IMR-90 (cell line): ENCODE data around the gene NTF3.

Experiments
- CHD1 ChIP-seq: IDR thresholded peaks from 2 replicates; pipeline ENCODE4 v1.6.1; 2012; ENCODE audit warnings: low read depth, low read length, improper control_type of control experiment
- FOS ChIP-seq: fragments of 150-350 bp; IDR thresholded peaks from 2 replicates; pipeline ENCODE4 v1.6.1; 2016; ENCODE audit warnings: low read depth, low read length
- MAFK ChIP-seq: IDR thresholded peaks from 2 replicates; pipeline ENCODE4 v1.6.1; 2012; ENCODE audit warnings: low read depth, low read length, improper control_type of control experiment
- MAZ ChIP-seq: IDR thresholded peaks from 2 replicates; pipeline ENCODE4 v1.6.1; 2012; ENCODE audit warnings: low read depth, mild to moderate bottlenecking, low read length, improper control_type of control experiment, moderate library complexity, borderline replicate concordance
- POLR2A ChIP-seq: IDR thresholded peaks from 2 replicates; pipeline ENCODE4 v1.6.1; 2012; ENCODE audit warnings: mild to moderate bottlenecking, low read depth, low read length
- RAD21 ChIP-seq: IDR thresholded peaks from 2 replicates; pipeline ENCODE4 v1.6.1; 2012; ENCODE audit warnings: low read length, improper control_type of control experiment
- RCOR1 ChIP-seq: IDR thresholded peaks from 2 replicates; pipeline ENCODE4 v1.6.1; 2012; ENCODE audit warnings: mild to moderate bottlenecking, low read length, improper control_type of control experiment; ENCODE audit not compliant: insufficient replicate concordance
- TF ChIP-seq, protein P1 (sequence below): conservative IDR thresholded peaks from 2 replicates; pipeline ENCODE4 v1.5.1; 2012; ENCODE audit warnings: mild to moderate bottlenecking, low read depth, low read length, improper control_type of control experiment
- TF ChIP-seq, protein P2 (sequence below): fragments of 150-350 bp; IDR thresholded peaks from 2 replicates; pipeline ENCODE4 v1.6.1; 2016; ENCODE audit warnings: low read depth, mild to moderate bottlenecking, low read length, moderate library complexity, borderline replicate concordance
- TF ChIP-seq, protein P3 (sequence below): fragments of 150-350 bp; IDR thresholded peaks from 2 replicates; pipeline ENCODE4 v1.6.1; 2017; ENCODE audit warnings: mild to moderate bottlenecking, antibody characterized with exemption, low read length, low read depth

DNA sequence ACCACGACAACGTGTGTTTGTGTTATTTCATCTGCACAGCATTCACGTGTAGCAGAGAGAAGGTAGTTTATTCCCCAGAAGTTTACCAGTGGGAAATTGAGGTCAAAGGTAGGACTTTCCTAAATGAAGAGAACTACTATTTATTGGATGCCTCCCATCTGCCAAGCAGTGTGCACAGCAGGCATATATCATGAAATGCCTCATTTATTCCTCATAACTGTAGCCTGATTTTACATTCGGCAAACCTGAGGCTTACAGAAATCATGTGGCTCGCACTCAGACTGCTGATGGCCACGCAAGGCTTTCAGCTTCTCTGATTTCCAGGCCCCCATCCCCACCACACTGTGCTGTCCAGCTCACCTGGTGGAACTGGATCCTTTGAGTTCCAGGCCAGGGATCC is 33.5 kb downstream of the NTF3 start:
- TF ChIP-seq RAD21 (no peak), POLR2A (no peak), FOS (no peak), RCOR1 (no peak), MAFK (no peak), MAZ (no peak), CHD1 (no peak)
- TF ChIP-seq, protein P1, sequence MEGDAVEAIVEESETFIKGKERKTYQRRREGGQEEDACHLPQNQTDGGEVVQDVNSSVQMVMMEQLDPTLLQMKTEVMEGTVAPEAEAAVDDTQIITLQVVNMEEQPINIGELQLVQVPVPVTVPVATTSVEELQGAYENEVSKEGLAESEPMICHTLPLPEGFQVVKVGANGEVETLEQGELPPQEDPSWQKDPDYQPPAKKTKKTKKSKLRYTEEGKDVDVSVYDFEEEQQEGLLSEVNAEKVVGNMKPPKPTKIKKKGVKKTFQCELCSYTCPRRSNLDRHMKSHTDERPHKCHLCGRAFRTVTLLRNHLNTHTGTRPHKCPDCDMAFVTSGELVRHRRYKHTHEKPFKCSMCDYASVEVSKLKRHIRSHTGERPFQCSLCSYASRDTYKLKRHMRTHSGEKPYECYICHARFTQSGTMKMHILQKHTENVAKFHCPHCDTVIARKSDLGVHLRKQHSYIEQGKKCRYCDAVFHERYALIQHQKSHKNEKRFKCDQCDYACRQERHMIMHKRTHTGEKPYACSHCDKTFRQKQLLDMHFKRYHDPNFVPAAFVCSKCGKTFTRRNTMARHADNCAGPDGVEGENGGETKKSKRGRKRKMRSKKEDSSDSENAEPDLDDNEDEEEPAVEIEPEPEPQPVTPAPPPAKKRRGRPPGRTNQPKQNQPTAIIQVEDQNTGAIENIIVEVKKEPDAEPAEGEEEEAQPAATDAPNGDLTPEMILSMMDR = no peak
- TF ChIP-seq, protein P2, sequence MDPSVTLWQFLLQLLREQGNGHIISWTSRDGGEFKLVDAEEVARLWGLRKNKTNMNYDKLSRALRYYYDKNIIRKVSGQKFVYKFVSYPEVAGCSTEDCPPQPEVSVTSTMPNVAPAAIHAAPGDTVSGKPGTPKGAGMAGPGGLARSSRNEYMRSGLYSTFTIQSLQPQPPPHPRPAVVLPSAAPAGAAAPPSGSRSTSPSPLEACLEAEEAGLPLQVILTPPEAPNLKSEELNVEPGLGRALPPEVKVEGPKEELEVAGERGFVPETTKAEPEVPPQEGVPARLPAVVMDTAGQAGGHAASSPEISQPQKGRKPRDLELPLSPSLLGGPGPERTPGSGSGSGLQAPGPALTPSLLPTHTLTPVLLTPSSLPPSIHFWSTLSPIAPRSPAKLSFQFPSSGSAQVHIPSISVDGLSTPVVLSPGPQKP = no peak
- TF ChIP-seq, protein P3, sequence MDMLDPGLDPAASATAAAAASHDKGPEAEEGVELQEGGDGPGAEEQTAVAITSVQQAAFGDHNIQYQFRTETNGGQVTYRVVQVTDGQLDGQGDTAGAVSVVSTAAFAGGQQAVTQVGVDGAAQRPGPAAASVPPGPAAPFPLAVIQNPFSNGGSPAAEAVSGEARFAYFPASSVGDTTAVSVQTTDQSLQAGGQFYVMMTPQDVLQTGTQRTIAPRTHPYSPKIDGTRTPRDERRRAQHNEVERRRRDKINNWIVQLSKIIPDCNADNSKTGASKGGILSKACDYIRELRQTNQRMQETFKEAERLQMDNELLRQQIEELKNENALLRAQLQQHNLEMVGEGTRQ = no peak
